A549 (cell line): ENCODE measurements around the gene GRIK1. TPM values are rescaled to one million over a fixed set of nuclear protein-coding genes. Genes with fewer than 3 reads are reported as not detected.

Experiments
- ATAC-seq, 2 experiments: fragments of 200-7000 bp in 1 of 2; fragments of >200 bp in 1 of 2; cut with Nextera tagmentation in 1 of 2; cut with Tn5 transposase in 1 of 2; 3 replicates each; pipeline versions ENCODE4 v1.8.0 to v1.9.1; 2018 to 2020; ENCODE audit warnings: mild to moderate bottlenecking in 1 of 2, moderate library complexity in 1 of 2
- CTCF ChIA-PET: fragments of 300-600 bp; sonication (Branson Sonifier 250); formaldehyde crosslinking; extraction: SDS; loops from one replicate; lab custom pipeline; 2021; ENCODE audit warnings: antibody characterized with exemption, inconsistent platforms; lab: Yijun Ruan, JAX
- POLR2A ChIA-PET: fragments of 350-600 bp; formaldehyde crosslinking; extraction: SDS; loops from one replicate; lab custom pipeline; 2021; ENCODE audit warnings: antibody characterized with exemption, inconsistent platforms; lab: Yijun Ruan, JAX
- DNase-seq, 2 experiments: peaks; one replicate each; pipeline versions ENCODE4 v3.0.0 to v3.0.0-alpha.2; 2011 to 2016; ENCODE audit warnings: low read depth in 1 of 2, low spot score in 1 of 2
- FAIRE-seq: peaks from 2 replicates; lab custom pipeline; 2011; peaks lifted over from hg19 to GRCh38; lab: Jason Lieb, UNC
- H3K27ac ChIP-seq, 2 experiments: fragments of >200 bp; sonication (Bioruptor Twin); formaldehyde crosslinking; 3 replicates each; pipeline ENCODE4 v1.5.1; 2016 to 2017
- H3K4me1 ChIP-seq: fragments of >200 bp; sonication (Bioruptor Twin); formaldehyde crosslinking; 3 replicates; pipeline ENCODE4 v1.6.1; 2016
- H3K4me2 ChIP-seq: fragments of >200 bp; sonication (Bioruptor Twin); formaldehyde crosslinking; 3 replicates; pipeline ENCODE4 v1.6.1; 2016
- H3K4me3 ChIP-seq: fragments of >200 bp; sonication (Bioruptor Twin); formaldehyde crosslinking; 3 replicates; pipeline ENCODE4 v1.5.1; 2016
- H3K9me3 ChIP-seq: fragments of >200 bp; sonication (Bioruptor Twin); formaldehyde crosslinking; 3 replicates; pipeline ENCODE4 v1.6.1; 2016
- ATOH8 ChIP-seq: fragments of 250-450 bp; sonication (Bioruptor Pico); IDR thresholded peaks from 2 replicates; pipeline ENCODE4 v1.5.0; 2020; ENCODE audit warnings: low read depth, mild to moderate bottlenecking, moderate library complexity
- CBX2 ChIP-seq: fragments of 200-600 bp; sonication (generic); IDR thresholded peaks from 2 replicates; pipeline ENCODE4 v1.6.1; 2016; ENCODE audit warnings: low read depth, mild to moderate bottlenecking, borderline replicate concordance
- CBX8 ChIP-seq: fragments of 200-600 bp; sonication (generic); IDR thresholded peaks from 2 replicates; pipeline ENCODE4 v1.6.1; 2016
- CTCF ChIP-seq: fragments of >200 bp; sonication (Bioruptor Twin); formaldehyde crosslinking; IDR thresholded peaks from 3 replicates; pipeline ENCODE4 v1.5.1; 2016
- EHMT2 ChIP-seq: fragments of 200-600 bp; sonication (generic); IDR thresholded peaks from 2 replicates; pipeline ENCODE4 v1.6.1; 2016; ENCODE audit warnings: antibody characterized with exemption, low read depth, mild to moderate bottlenecking, moderate library complexity
- HEYL ChIP-seq: fragments of 250-450 bp; sonication (Bioruptor Pico); IDR thresholded peaks from 2 replicates; pipeline ENCODE4 v1.8.0; 2021; ENCODE audit warnings: mild to moderate bottlenecking, moderate library complexity
- HOXA7 ChIP-seq: fragments of 250-450 bp; sonication (Bioruptor Pico); IDR thresholded peaks from 2 replicates; pipeline ENCODE4 v1.5.0; 2020; ENCODE audit warnings: mild to moderate bottlenecking, moderate library complexity
- HOXB13 ChIP-seq: fragments of 250-450 bp; sonication (Bioruptor Pico); IDR thresholded peaks from 2 replicates; pipeline ENCODE4 v1.5.0; 2020; ENCODE audit warnings: low read depth, mild to moderate bottlenecking, moderate library complexity
- NFE2L2 ChIP-seq: fragments of 150-350 bp; conservative IDR thresholded peaks from 2 replicates; pipeline ENCODE4 v1.6.1; 2014; ENCODE audit warnings: low read length
- NR3C1 ChIP-seq: fragments of >200 bp; sonication (Bioruptor Twin); formaldehyde crosslinking; IDR thresholded peaks from 3 replicates; pipeline ENCODE4 v1.6.1; 2017
- PBX3 ChIP-seq: IDR thresholded peaks from 2 replicates; pipeline ENCODE4 v1.6.1; 2012
- REST ChIP-seq: fragments of 200-600 bp; sonication (generic); IDR thresholded peaks from 2 replicates; pipeline ENCODE4 v1.6.1; 2016; ENCODE audit warnings: antibody characterized with exemption, mild to moderate bottlenecking, moderate library complexity
- RFX5 ChIP-seq: fragments of 450-650 bp; IDR thresholded peaks from 2 replicates; pipeline ENCODE4 v1.7.1; 2014; ENCODE audit warnings: antibody characterized with exemption, mild to moderate bottlenecking, moderate library complexity
- TP53 ChIP-seq: fragments of 250-450 bp; sonication (Bioruptor Pico); IDR thresholded peaks from 2 replicates; pipeline ENCODE4 v1.5.0; 2021; ENCODE audit warnings: mild to moderate bottlenecking, moderate library complexity
- USF2 ChIP-seq: fragments of 450-650 bp; IDR thresholded peaks from 2 replicates; pipeline ENCODE4 v1.6.1; 2014; ENCODE audit warnings: antibody characterized with exemption
- ZNF302 ChIP-seq: fragments of 250-450 bp; sonication (Bioruptor Pico); IDR thresholded peaks from 2 replicates; pipeline ENCODE4 v1.9.0; 2021; ENCODE audit warnings: inconsistent platforms, mild to moderate bottlenecking, moderate library complexity
- ZSCAN20 ChIP-seq: fragments of 250-450 bp; sonication (Bioruptor Pico); IDR thresholded peaks from 2 replicates; pipeline ENCODE4 v1.8.0; 2022; ENCODE audit warnings: mild to moderate bottlenecking, moderate library complexity
- WGBS: methylation state at CpG from one replicate; pipeline ENCODE4 v1.1.6; 2017; ENCODE audit errors: missing lambda C conversion rate; 5-methylcytosine and 5-hydroxymethylcytosine counted together
- polyA plus RNA-seq, 4 experiments: library from polyadenylated mRNA; depleted of rRNA in 3 of 4; stranded (reverse); fragments of >200 nt; fragmentation: RNase III in 1 of 4; extraction: RNeasy Plus Mini Kit Qiagen cat#74134 plus additional on column Dnase treatment in 1 of 4; gene quantifications; 2 replicates in 3 of 4; 3 replicates in 1 of 4; pipeline ENCODE4 v1.2.3, GENCODE V29; 2011 to 2017

Gene GRIK1
- polyA plus RNA-seq, 2 of the 4 experiments (the other 2 are of a cell fraction): not detected

GRCh38 chr21:29675451-29675850 is 264.3 kb downstream of the GRIK1 start (continued):
- TF ChIP-seq REST: no peak
- TF ChIP-seq CBX8: no peak
- no peak for TF ChIP-seq TP53
- TF ChIP-seq HOXB13 (CRISPR knock-in tag): no peak
- no peak for TF ChIP-seq HEYL

- DNase-seq (no peak), ATAC-seq (no peak), FAIRE-seq (no peak)
- H3K4me3 ChIP-seq: no peak overlapping the region
- no peaks in the 10 kb centered on the region for H3K9me3 ChIP-seq
- no peak overlapping the region for H3K4me2 ChIP-seq
- POLR2A ChIA-PET: no interaction called here
- H3K27ac ChIP-seq: no peak overlapping the region
- CTCF ChIA-PET: interaction anchor here (0.6 kb wide), 1 partner anchor 158 kb away, joined by 3 read pairs; no protein-coding TSS in a partner anchor
- H3K4me1 ChIP-seq: no peaks in the 10 kb centered on the region
- 6% methylated on average over 3 of the region's 3 CpGs for WGBS
- TF ChIP-seq ATOH8 (CRISPR knock-in tag) (no peak), USF2 (no peak), ZSCAN20 (CRISPR knock-in tag) (no peak), CBX2 (no peak), HOXB13 (CRISPR knock-in tag) (no peak), NFE2L2 (no peak), EHMT2 (no peak), PBX3 (no peak), NR3C1 (no peak), ZNF302 (CRISPR knock-in tag) (no peak), CTCF (no peak), HOXA7 (CRISPR knock-in tag) (no peak), RFX5 (no peak)
These were observed 265.5 kb downstream of the GRIK1 start for GRCh38 chr21:29674343-29674742.
